Stromal cell of bone marrow (primary cell): ENCODE results near the gene RBM4.
"Not testable (repeated sequence)": the region's sequence is repeated elsewhere in the genome, so short reads cannot be mapped to it uniquely, and the experiment has no call there.

Experiments used
- DNase-seq: peaks from one replicate; pipeline ENCODE4 v3.0.0-alpha.2; 2012; ENCODE audit warnings: low read depth

RBM4 gene

GRCh38 chr11:66638177-66639065, at the start of gene RBM4:
RBM4 (plus strand) TSS chr11:66638703; CDS start chr11:66639712, 1,009 bp downstream.
- DNase-seq: peak; percentile 100

- not testable (repeated sequence) for DNase-seq
Observed at GRCh38 chr11:66589315-66589714, 49.2 kb upstream of the RBM4 start.

- DNase-seq: no peak
Observed at GRCh38 chr11:66589996-66590675, 48.4 kb upstream of the RBM4 start.

GRCh38 chr11:66591175-66591574, 47.3 kb upstream of the RBM4 start:
- DNase-seq: no peak

GRCh38 chr11:66592457-66593302, 45.8 kb upstream of the RBM4 start, which contains the start of the genes CCDC87 and CCS:
CCDC87 (minus strand) TSS chr11:66593063; CDS start chr11:66593015, 48 bp downstream.
CCS (plus strand) TSS chr11:66593185; CDS start chr11:66593262, 77 bp downstream.
- DNase-seq: peak; percentile 88

GRCh38 chr11:66593303-66593635, 45.2 kb upstream of the RBM4 start:
- DNase-seq: no peak

- no peak for DNase-seq
Observed at GRCh38 chr11:66593650-66594049, 44.9 kb upstream of the RBM4 start.

- peak; percentile 62 for DNase-seq
Observed at GRCh38 chr11:66595245-66595904, 43.1 kb upstream of the RBM4 start.

- DNase-seq: no peak
Observed at GRCh38 chr11:66598993-66599392, 39.5 kb upstream of the RBM4 start.

- no peak for DNase-seq
Observed at GRCh38 chr11:66600219-66600618, 38.3 kb upstream of the RBM4 start.

- DNase-seq: no peak
Observed at GRCh38 chr11:66600631-66601233, 37.8 kb upstream of the RBM4 start.

- DNase-seq: no peak
Observed at GRCh38 chr11:66603072-66603471, 35.4 kb upstream of the RBM4 start.

- DNase-seq: no peak
Observed at GRCh38 chr11:66604155-66604554, 34.3 kb upstream of the RBM4 start.

- not testable (repeated sequence) for DNase-seq
Observed at GRCh38 chr11:66606608-66607007, 31.9 kb upstream of the RBM4 start.

GRCh38 chr11:66607126-66607834, 31.2 kb upstream of the RBM4 start:
- peak; percentile 88 for DNase-seq

- DNase-seq: no peak
Observed at GRCh38 chr11:66609721-66610617, 28.5 kb upstream of the RBM4 start.

GRCh38 chr11:66612458-66612857, 26.0 kb upstream of the RBM4 start:
- DNase-seq: no peak

- no peak for DNase-seq
Observed at GRCh38 chr11:66614073-66614472, 24.4 kb upstream of the RBM4 start.

GRCh38 chr11:66616379-66617154, 21.9 kb upstream of the RBM4 start, which contains the start of gene RBM14:
RBM14 (plus strand) TSS chr11:66616630; CDS start chr11:66616721, 91 bp downstream.
- DNase-seq: peak; percentile 100
